Gastrocnemius medialis (tissue), 4 donors: ENCODE data around the gene TRDMT1. TPM values are rescaled to one million over a fixed set of nuclear protein-coding genes. Genes with fewer than 3 reads are reported as not detected.

Experiments used
- ATAC-seq, 2 donors: fragments of 150-250 bp; one replicate each; pipeline ENCODE4 v1.9.1; 2016
- DNase-seq, 2 donors: peaks; one replicate each; pipeline ENCODE4 v3.0.0-alpha.2; 2019
- H3K27ac ChIP-seq, 4 donors: fragments of 200-600 bp; sonication (generic); 1 replicate in 1 of 4; 2 replicates in 3 of 4; pipeline ENCODE4 v1.5.1; 2016 to 2018; ENCODE audit warnings: mild to moderate bottlenecking in 2 of 4, moderate library complexity in 1 of 4
- H3K27me3 ChIP-seq, 3 donors: fragments of 200-600 bp; sonication (generic) in 2 of 3; 1 replicate in 1 of 3; 2 replicates in 2 of 3; pipeline versions ENCODE4 v1.5.1 to v1.6.0; 2016 to 2019; ENCODE audit warnings: mild to moderate bottlenecking in 1 of 3, moderate library complexity in 1 of 3
- H3K36me3 ChIP-seq, 2 donors: fragments of 200-600 bp; sonication (generic) in 1 of 2; one replicate each; pipeline ENCODE4 v1.5.1; 2017 to 2018
- H3K4me1 ChIP-seq, 2 donors: fragments of 200-600 bp; sonication (generic) in 1 of 2; one replicate each; pipeline ENCODE4 v1.5.1; 2016 to 2017; ENCODE audit warnings: mild to moderate bottlenecking in 2 of 2
- H3K4me3 ChIP-seq, 4 donors: fragments of 200-600 bp; sonication (generic) in 3 of 4; 1 replicate in 1 of 4; 2 replicates in 3 of 4; pipeline ENCODE4 v1.5.1; 2016 to 2019; ENCODE audit warnings: mild to moderate bottlenecking in 2 of 4
- H3K9me3 ChIP-seq, 3 donors: fragments of 200-600 bp; sonication (generic) in 2 of 3; 1 replicate in 1 of 3; 2 replicates in 2 of 3; pipeline ENCODE4 v1.5.1; 2016 to 2019
- POLR2A ChIP-seq, 2 donors: fragments of 450-650 bp; IDR thresholded peaks; one replicate each; pipeline ENCODE4 v1.6.1; 2017; ENCODE audit warnings: antibody characterized with exemption in 2 of 2, mild to moderate bottlenecking in 2 of 2, moderate library complexity in 2 of 2
- in situ Hi-C, 4 donors: fragments of 200-750 bp; cut with MboI; loops; one replicate each; pipeline versions ENCODE4 v1.15.0 to v1.8.0; 2017; ENCODE audit warnings: low sequenced_read_pairs in 4 of 4
- intact Hi-C: fragments of 100-400 bp; cut with DNase I; formaldehyde crosslinking; loops from one replicate; pipeline ENCODE4 v1.15.1; 2023; ENCODE audit warnings: low total_unique reads
- total RNA-seq, 4 donors: library from RNA; depleted of rRNA; stranded (reverse); fragments of >200 nt; gene quantifications; one replicate each; pipeline versions ENCODE4 v1.1.0 to v1.2.3, GENCODE V29; 2016
- TF ChIP-seq, protein P1 (sequence below), 5 experiments: fragments of 450-650 bp in 3 of 5; fragments of 200-600 bp in 2 of 5; sonication (generic) in 2 of 5; IDR thresholded peaks in 4 of 5; conservative IDR thresholded peaks in 1 of 5; 1 replicate in 4 of 5; 2 replicates in 1 of 5; pipeline ENCODE4 v1.5.1; 2016 to 2019; ENCODE audit warnings: antibody characterized with exemption in 5 of 5, mild to moderate bottlenecking in 3 of 5, moderate library complexity in 3 of 5

Gene TRDMT1
- total RNA-seq, 4 donors from 2014 or later: 0.85 to 4.7 (median 2.1) TPM

- Histone ChIP-seq H3K9me3 (no peaks in the 10 kb centered on the region), H3K27me3 (no peaks in the 10 kb centered on the region), H3K36me3 (no peaks in the 10 kb centered on the region), H3K27ac (no peak overlapping the region), H3K4me3 (no peak overlapping the region), H3K4me1 (peaks cover 9 to 18% of the 10 kb centered on the region in 2 donors)
- TF ChIP-seq, protein P1, sequence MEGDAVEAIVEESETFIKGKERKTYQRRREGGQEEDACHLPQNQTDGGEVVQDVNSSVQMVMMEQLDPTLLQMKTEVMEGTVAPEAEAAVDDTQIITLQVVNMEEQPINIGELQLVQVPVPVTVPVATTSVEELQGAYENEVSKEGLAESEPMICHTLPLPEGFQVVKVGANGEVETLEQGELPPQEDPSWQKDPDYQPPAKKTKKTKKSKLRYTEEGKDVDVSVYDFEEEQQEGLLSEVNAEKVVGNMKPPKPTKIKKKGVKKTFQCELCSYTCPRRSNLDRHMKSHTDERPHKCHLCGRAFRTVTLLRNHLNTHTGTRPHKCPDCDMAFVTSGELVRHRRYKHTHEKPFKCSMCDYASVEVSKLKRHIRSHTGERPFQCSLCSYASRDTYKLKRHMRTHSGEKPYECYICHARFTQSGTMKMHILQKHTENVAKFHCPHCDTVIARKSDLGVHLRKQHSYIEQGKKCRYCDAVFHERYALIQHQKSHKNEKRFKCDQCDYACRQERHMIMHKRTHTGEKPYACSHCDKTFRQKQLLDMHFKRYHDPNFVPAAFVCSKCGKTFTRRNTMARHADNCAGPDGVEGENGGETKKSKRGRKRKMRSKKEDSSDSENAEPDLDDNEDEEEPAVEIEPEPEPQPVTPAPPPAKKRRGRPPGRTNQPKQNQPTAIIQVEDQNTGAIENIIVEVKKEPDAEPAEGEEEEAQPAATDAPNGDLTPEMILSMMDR (IDR thresholded peaks at IDR 0.05 in 4 of 5, conservative IDR thresholded peaks at IDR 0.05 in 1 of 5): no peak
- TF ChIP-seq POLR2A (IDR thresholded peaks at IDR 0.05): no peak
- no peak for ATAC-seq
- no peak for DNase-seq
- in situ Hi-C loops: no loop called here
- intact Hi-C loops: loop anchor here (5.0 kb wide), 1 partner anchor 386 kb away; the partner anchor contains the start of gene RSU1
These were observed 1.9 kb upstream of the TRDMT1 start for GRCh38 chr10:17203416-17203815.

- Histone ChIP-seq H3K9me3 (no peaks in the 10 kb centered on the region), H3K36me3 (no peaks in the 10 kb centered on the region), H3K4me3 (no peak overlapping the region), H3K27me3 (no peaks in the 10 kb centered on the region), H3K27ac (no peak overlapping the region), H3K4me1 (peaks cover 9 to 18% of the 10 kb centered on the region in 2 donors)
- intact Hi-C loops (loop anchor here (5.0 kb wide), 1 partner anchor 386 kb away; the partner anchor contains the start of gene RSU1), in situ Hi-C loops (no loop called here)
- ATAC-seq (no peak), DNase-seq (no peak)
- TF ChIP-seq, protein P1 (IDR thresholded peaks at IDR 0.05 in 4 of 5, conservative IDR thresholded peaks at IDR 0.05 in 1 of 5): no peak
- no peak for TF ChIP-seq POLR2A (IDR thresholded peaks at IDR 0.05)
These were observed 1.5 kb upstream of the TRDMT1 start for GRCh38 chr10:17202999-17203398.

GRCh38 chr10:17202506-17202905 is 1.0 kb upstream of the TRDMT1 start:
- TF ChIP-seq POLR2A (IDR thresholded peaks at IDR 0.05): no peak
- TF ChIP-seq, protein P1 (IDR thresholded peaks at IDR 0.05 in 4 of 5, conservative IDR thresholded peaks at IDR 0.05 in 1 of 5): no peak
- Histone ChIP-seq H3K27ac (no peak overlapping the region), H3K4me1 (peaks cover 9 to 18% of the 10 kb centered on the region in 2 donors), H3K9me3 (no peaks in the 10 kb centered on the region), H3K27me3 (no peaks in the 10 kb centered on the region), H3K4me3 (no peak overlapping the region), H3K36me3 (no peaks in the 10 kb centered on the region)
- DNase-seq (no peak), ATAC-seq (no peak)
- intact Hi-C loops: loop anchor here (5.0 kb wide), 1 partner anchor 385 kb away; the partner anchor contains the start of gene RSU1
- in situ Hi-C loops: no loop called here

- Histone ChIP-seq H3K27me3 (no peaks in the 10 kb centered on the region), H3K4me1 (peaks cover 9 to 18% of the 10 kb centered on the region in 2 donors), H3K27ac (peak overlapping the region; percentile 78 to 88 (median 86)), H3K9me3 (no peaks in the 10 kb centered on the region), H3K36me3 (no peaks in the 10 kb centered on the region), H3K4me3 (peak overlapping the region; percentile 83 to 93 (median 90))
- no peak for TF ChIP-seq POLR2A (IDR thresholded peaks at IDR 0.05)
- TF ChIP-seq, protein P1 (IDR thresholded peaks at IDR 0.05 in 4 of 5, conservative IDR thresholded peaks at IDR 0.05 in 1 of 5): no peak
- DNase-seq (no peak), ATAC-seq (no peak)
- intact Hi-C loops: loop anchor here (1.0 to 5.0 kb wide), 2 partner anchors 27 to 384 kb away; partner anchors contain the start of genes RSU1 and VIM
- in situ Hi-C loops: no loop called here
These were observed 283 bp upstream of the TRDMT1 start for GRCh38 chr10:17201794-17202116.
